Activated CD4-positive, alpha-beta T cell treated with anti-CD3 and anti-CD28 coated beads for 24 hours (primary cell): Measurements from ENCODE around the gene AKT1.
"Not testable (repeated sequence)": the region's sequence is repeated elsewhere in the genome, so short reads cannot be mapped to it uniquely, and the experiment has no call there.

Experiments used
- DNase-seq, 2 donors: peaks; one replicate each; pipeline ENCODE4 v3.0.0-alpha.2; 2020; ENCODE audit warnings: low read depth in 2 of 2

AKT1 gene

DNA sequence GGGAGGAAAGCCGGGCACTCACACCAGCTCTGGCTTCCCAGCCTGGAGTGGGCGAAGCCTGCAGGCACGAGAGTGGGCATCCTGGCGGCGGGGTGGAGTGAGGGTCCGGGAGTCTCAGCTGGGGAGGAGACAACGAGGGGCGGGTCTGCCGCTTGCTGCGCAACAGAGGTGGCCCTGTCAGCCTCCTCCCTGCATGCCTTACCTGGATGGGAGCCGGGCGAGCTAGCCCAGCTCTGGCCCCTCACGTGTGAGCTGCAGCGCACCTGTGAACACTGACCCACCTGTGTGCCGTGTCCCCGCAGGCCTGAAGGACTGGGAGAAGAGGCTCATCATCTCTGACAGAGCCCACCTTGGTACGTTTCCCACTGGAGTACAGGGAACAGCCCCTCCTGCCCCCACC lies 56.5 kb downstream of the AKT1 start:
- DNase-seq = no peak

DNA sequence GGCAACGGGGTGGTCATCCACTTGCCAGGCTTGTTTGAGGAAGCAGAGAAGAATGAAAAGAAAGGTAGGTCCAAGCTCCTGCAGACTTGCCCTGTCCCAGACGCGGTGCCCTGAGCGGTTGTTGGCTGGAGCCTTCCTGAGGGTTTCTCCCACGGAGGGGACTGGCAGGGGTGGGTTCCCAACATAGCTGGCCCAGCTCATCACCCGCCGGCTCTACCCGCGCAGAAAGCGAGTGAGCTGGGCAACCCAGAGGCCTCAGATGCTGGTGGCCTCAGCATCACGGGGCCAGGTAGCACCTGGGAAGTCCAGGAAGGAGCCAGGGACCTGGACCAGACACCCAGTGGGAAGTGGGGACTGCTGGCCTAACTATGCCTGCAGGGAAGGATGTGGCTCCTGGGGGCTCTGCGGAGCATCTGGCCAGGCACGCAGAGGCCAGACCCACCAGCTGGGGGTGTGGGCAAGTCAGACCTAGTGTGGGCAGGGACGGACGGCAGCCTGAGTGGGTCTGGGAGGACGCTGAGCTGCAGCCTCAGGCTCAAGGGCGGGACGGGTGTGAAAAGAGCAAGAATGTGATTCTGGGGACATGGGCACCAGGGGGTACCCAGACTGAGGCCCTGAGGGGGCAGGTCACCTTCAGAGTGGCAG lies 57.1 kb downstream of the AKT1 start:
- DNase-seq = no peak

GRCh38 chr14:104735830-104736642 lies 59.5 kb downstream of the AKT1 start:
- no peak for DNase-seq

GRCh38 chr14:104734991-104735779 lies 60.4 kb downstream of the AKT1 start:
- no peak for DNase-seq

GRCh38 chr14:104734601-104734990 lies 61.0 kb downstream of the AKT1 start:
- no peak for DNase-seq

- DNase-seq = no peak
These were observed 61.4 kb downstream of the AKT1 start for GRCh38 chr14:104734051-104734587.

GRCh38 chr14:104732931-104733681 lies 62.4 kb downstream of the AKT1 start:
- no peak for DNase-seq

DNA sequence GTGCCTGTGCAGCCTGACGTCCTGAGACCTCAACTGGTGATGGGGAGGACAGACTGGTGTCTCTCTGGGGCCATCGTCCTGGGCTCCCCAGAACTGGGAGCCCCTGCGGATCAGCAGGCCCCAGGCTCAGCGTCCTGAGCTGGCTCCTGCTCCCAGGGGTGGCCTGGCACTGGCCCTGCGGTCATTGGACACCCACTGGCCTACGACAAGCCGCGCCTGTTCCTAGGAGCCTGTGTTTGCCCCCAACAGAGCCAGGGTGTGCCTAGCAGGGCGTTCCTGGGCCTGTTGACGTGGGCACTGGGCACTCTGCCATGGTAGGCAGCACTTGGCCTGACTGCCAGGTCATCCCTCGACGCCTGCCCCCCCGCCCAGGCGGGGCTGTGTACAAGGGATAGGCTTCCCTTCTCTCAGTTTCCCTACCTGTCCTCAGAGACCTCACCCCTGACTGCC lies 63.2 kb downstream of the AKT1 start:
- DNase-seq = no peak

- DNase-seq = no peak
These were observed 63.9 kb downstream of the AKT1 start for GRCh38 chr14:104731320-104732294.

GRCh38 chr14:104730487-104730886 lies 65.1 kb downstream of the AKT1 start:
- no peak for DNase-seq

DNA sequence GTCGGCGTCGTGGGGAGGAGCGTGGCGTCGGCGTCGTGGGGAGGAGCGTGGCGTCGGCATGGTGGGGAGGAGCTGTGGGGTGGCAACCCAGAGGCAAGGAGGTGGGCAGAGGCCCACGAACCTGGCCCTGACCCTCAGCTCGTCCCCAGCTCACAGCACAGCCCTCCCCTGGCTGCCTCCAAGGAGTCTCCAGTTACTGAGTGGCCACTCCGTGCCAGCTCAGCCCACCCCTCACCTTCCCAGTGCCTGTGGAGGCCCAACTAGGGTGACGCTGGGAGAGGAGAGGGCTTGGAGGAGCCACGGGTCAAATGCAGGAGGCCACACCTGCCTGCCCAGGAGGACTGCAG lies 65.7 kb downstream of the AKT1 start:
- no peak for DNase-seq

GRCh38 chr14:104729176-104729834 lies 66.2 kb downstream of the AKT1 start:
- DNase-seq = not testable (repeated sequence)

DNA sequence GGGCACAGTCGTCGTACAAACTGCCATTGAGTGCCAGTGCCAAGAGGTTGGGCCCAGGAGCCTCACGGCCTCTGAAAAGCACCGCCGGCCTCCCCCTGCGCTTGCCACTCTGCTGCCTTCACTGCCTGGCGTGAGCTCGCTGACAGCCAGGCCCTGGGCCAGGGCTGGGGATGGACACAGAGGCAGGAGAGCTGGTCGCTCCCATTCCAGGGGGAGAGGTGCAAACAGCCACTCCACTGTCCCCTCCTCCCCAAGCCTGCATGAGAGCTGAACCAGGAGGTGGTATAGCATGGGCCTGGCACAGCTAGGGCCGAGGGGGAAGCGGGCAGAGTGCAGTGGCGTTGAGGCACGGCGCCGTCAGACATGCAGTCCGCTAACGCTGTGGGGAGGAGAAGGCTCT lies 66.9 kb downstream of the AKT1 start:
- no peak for DNase-seq

DNA sequence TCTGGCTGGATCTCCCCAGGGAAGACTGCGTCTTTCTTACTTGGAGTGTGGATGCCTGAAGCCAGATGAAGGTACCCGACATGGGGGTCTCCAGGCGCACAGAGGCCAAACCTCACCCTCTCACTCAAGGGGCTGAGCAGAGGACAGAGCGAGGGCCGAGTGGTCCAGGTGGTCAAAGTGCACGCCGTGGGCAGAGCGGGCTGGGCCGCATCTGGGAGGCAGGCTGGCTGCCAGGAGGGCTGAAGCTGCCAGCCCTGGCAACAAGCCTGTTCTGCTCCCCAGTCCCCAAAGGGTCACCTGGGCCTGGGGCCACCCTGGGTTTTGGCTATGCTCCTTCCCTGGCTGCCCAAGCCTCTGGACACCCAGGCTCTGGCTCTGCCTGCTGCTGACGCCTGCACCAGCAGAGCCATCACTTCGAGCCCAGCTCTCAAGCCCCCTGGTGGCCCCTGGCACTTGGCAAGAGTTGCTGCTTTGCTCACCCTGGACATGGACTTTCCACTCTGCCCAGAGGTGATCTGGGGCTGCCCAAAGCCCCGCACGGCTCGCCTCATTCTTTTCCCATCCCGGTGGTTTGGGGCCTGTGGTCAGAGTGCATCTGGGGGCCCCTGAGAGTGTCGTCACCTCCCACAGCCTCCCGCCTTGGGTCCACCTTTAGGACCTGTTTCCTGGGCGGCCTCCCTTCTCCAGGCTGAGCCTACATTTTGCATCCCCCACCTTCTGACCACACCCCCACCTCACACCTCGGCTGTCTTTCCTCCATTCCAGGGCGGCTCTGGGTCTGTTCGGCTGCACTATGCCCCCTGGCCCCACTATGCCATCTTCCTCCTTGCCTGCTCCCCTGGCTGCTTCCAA lies 68.7 kb downstream of the AKT1 start:
- DNase-seq = no peak

GRCh38 chr14:104725772-104726548 lies 69.6 kb downstream of the AKT1 start:
- no peak for DNase-seq

DNA sequence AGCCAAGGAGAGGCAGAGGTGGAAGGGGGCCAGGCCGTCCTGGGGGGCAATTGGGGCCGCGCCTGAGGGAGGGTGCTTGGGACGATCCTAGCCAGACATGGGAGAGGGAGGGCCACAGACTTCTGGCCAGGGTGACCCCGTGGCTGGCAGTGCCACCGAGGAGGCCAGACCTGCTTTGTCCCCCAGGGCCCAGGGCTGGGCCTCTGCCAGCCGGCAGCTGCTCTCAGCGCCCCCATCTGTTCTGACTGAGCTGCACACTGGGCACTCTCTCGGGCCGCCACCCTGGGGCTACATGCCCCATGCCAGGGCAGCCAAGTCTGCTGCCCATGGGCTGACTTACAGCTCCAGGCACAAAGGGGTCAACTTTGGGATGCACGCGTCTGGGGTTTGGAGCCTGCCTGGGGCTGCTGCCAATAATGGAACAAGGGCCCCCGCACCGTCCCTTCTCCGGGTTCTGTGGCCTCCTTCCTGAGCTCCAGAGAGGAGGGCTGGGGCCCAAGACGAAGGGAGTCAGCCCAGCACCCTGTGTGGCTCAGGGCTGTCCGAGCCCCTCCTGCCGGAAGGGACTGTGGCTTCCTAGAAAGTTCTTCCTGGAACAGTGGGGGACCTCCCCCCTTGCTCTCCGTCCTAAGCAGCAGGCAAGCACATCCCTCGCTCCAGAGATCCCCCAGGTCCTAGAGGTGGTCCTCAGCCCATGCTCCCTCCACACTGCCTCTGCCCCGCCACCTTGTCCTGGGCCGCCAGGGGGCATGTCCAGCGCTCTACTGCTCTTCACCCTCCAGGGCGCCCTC lies 70.4 kb downstream of the AKT1 start:
- DNase-seq = no peak

DNA sequence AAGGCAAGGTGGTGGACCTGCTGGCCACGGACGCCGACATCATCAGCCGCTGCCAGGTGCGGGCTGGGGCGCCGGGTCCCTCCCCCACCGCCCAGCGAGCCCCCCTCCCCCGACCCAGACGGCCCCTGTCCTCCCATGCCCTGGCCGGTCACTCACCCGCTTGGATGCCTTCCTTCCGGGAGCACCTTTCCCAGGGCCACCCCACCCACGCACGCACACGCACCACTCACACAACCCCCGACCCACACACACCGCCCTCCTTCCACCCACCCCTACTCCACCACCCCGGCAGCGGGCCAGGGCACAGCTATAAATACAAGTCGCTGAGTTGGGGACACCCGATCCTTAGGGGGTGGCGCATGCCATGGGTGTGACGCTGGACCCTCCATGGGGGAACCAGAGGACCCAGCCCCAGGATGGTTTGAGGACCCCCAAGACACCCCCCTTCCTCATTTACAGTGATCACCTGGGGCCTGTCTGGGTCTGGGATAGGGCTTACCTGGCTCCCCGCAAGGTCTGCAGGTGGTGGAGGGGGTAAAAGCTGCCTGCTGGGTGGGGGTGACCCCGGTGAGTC lies 71.1 kb downstream of the AKT1 start:
- DNase-seq = no peak
